Activated CD8-positive, alpha-beta memory T cell treated with anti-CD3 and anti-CD28 coated beads, Interleukin-2, amount 50 U/mL, for 1 hour (primary cell): ENCODE results near the gene POU2F3.

Experiments used
- DNase-seq: peaks from one replicate; pipeline ENCODE4 v3.0.0-alpha.2; 2020; ENCODE audit errors: extremely low read depth

POU2F3 gene

DNA sequence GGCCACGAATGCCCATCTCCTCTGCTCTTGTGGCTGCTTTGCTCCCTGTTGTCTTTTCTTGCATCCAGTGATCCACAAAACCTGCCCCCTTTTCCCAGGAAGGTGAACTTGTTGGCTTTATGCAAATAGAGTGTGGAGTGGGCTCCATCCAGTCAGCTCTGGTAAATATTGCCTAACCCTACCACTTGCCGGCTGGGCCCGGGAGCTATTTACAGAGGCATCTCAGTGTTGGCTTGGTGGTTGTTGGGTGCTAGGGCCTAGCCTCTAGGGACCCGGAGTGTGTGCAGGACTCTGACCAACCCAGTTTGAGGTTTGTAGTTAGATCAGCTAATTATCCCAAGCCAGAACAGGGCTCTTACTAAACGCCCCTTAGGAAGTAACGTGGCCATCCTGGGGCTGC is 44.3 kb downstream of the POU2F3 start:
- DNase-seq, result no peak

DNA sequence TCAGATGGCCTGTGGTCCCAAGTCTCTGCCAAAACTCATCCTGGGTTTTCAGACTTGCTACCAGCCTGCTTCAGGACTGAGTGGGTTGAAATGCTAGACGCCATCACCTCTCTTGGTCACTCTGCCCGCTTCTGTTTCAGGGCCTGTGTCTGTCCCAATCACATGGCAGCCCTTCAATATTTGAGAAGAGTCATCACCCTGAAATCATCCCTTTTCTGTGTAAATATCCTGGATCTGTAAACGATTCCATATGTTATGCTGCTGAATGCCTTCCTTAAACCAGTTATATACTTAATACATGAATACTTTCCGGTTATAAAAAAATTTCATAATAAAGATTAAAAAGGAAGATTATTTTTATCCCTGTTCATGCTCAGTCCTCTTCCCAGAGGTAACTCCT is 45.3 kb downstream of the POU2F3 start:
- DNase-seq, result no peak

DNA sequence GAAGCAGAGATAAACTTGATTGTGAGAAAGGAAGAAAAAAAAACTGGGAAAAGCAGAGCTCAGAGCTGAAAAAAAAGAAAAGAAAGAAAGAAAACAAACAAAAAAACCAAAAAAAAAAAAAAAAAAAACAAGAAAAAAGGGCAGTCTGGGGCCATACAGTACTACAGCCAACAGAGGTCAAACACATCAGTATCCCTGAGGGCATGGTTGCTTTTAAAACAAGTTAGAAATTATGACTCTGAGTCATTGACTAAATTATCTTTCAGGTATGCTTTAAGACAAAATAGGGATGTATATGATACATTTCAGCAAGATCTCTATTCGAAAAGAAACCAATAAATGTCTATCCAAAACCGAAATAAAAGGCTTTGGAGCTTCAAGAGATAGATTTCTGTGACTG is 48.1 kb downstream of the POU2F3 start:
- no peak for DNase-seq

DNA sequence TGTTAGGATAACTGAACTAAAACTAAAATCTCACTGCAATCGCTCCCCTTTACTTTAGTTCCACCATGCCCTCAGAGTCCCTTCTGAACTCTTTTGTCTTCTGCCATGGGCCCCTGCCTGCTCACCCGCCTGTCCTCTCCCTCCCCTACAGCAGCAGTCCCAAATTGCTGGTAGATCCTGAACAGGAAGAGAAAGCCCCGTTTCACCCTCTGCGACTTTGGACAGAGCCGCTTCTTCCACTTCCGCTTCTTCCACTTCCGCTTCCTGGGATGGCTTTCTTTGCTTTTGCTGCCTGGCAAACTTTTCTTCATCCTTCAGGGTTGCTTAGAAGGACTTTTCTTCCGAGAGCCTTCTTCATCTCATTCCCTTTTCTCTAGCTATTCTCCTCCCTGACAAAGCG is 49.5 kb downstream of the POU2F3 start:
- DNase-seq, result no peak

DNA sequence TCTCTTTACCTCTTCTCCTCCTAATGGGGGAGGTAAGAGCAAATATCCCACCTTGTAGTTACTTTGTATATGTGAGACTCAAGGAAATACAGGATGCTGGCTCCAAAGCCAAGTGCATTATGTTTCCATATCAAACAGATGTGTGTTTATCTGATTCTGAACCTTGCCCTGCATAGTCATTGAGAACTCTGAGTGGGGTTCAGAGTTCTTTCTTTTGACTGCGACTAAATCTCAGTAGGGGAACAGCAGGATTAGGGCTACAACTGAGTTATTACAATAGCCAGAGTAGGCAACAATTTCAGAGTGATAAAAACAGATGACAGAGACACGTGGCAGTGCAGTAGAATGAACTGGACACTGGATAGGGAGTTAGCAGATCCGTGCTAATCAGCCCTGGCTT is 51.0 kb downstream of the POU2F3 start:
- DNase-seq, result no peak

DNA sequence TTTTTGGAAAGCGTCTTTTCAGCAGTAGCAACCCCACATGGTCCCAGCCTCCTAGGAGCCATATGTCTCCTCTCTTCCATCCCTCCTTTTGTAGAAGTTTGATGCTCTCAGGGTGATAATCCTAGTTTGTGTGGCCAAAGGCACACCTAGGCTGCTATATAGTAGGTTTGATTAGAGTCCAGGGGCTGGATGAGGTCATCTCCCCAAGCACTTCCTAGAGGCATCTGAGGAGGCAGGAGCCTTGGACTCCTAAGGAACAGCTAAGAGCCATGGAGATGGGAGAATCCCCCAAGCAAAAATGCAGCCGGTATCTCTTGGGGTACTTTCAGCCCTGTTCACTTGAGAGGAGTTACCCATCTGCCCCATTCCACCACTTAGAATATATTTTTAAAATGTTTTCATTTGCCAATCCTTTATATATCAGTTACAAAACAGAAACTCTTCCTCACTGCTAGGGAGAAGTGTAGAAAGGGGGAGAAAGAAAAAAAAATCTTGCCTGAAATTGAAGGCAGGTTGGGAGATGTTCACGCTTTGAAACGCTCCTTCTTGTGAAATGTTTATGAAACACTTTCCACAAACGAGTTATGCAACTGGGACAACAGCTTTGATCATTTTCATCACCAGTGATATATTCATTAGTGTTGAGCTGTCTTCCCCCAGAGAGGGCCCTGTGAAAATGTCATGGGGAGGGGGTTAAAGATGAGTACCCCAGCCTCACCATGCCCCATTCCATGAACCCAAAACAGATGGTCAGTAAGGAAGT is 53.3 kb downstream of the POU2F3 start:
- no peak for DNase-seq

DNA sequence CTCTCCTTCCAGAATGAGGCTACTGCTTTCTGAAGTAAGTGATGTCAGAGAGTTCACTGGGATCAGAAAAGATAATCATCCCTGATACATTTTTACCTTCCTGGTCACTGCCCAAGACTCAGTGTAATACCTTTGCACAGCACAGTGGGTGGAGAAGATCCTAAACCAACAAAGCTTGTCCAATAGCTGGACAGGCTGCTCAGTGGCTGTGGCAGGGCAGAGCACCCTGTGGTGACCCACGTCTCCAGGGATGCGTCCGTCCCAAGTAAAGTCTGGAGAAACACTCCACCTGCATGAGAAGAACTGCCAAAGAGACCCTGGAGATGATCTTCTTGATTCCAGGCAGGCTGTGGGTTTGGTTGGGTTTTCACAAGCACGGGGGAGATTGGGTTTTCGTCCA is 54.2 kb downstream of the POU2F3 start:
- DNase-seq, result no peak

DNA sequence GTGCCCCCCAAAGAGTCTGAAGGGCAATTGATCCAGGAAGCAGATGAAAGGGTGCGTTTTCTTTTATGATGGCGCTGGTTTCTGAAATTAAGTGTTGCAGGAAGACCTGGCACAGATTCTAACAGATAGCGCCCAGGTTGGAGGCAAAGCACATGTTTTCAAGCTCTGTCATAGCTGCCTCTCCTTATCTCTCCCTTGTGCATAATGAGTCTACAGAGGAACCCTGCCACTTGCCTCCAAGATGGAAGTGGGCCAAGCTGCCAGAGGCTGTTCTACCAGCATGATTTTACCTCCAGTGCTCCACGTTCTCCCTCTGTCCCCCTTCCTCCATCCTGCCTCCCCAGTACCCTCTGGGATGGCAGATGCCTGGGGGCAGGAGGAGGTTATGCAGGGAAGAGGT is 55.2 kb downstream of the POU2F3 start:
- DNase-seq, result no peak

DNA sequence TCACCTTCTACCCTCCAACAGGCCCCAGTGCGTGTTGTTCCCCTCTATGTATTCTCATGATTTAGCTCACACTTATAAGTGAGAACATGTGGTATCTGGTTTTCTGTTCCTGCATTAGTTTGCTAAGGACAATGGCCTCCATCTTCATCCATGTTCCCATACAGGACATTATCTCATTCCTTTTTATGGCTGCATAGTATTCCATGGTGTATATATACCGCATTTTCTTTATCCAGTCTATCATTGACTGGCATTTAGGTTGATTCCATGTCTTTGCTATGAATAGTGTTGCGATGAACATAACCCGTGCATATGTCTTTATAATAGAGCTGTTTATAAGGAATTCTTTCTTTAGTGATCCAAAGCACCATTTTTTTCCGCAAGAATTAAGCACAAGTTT is 56.6 kb downstream of the POU2F3 start:
- no peak for DNase-seq

DNA sequence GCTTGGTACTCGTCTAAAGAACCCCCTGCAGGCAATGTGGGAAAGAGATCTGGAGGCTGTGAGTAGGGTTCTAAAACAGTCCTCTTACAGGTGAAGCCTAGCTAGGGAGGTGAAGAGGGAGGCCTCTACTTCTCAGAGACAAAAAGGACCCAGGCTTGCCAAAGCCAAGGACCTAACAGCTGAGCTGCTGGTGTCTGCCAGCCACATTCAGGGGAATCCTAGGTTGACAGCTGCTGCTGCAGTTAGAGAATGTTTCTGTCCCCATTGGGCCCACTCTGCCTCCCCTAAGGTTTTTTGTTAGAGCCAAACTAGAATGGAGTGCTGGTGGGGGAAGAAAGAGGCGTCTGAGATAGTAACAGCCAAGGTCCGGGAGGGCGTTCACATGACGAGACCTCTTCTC is 58.5 kb downstream of the POU2F3 start:
- DNase-seq, result no peak

DNA sequence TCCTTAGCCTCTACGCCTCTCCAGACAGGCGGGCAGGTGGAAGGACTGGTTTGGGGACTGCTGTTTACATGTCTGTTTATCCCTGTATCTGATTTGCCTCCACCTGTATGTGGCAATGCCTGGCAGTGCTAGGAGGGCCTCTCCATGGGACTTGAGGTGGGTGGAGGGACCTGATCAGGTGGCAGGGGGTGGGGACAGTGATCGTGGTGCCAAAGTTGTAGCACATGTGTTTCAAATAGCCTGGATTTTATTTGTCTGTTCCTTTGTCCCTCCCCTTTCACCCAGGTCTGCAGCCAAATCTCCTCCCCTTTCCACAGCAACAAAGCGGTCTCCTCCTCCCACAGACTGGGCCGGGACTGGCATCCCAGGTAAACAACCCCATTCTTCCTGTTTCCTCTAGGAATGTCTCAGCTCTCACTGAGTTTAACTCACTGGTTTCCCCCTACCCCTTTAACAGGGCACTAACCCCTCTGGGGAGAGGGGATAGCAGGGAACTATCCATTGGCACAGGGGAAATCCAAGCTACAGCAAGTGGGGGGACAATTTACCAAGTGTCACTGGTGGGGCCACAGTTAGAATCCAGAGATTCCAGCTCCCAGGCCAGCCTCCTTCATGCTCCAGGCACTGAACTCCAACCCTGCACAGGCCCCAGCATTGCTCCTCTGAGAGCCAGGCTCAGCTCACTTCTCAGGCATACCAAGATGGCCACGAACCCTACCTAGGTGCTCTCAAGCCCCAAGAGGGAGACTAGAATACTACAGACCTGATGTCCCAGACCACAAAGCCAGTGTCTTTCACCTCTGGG is 62.3 kb downstream of the POU2F3 start:
- DNase-seq, result no peak

DNA sequence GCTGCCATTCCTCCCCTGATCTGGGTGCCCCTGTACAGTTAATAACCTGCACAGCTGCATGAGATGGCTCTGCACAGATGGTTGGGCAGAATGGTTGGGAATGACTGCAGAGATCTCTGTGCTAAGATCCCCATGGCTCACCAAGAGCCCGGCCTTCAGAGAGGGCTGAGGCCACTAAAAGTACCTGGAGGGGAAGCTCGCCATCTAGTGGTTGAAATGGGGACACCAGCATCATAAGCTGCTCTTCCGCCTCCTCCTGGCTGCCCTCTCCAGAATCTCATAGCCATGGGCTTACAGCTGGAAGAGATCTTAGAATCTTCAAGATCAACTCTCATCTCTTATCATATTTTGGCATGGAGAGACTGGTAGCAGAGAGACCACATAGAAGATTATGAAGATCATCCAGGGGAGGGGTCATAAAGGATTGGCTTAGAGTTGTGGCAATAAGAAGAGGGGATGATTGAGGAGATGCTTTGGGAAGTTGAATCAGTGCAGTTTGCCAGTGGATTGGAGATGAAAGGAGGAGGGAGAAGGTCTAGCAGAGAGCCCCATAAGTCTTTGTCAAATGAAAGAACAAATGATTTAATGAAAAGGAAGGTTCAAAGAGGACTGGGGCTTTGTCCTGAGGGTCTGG is 63.2 kb downstream of the POU2F3 start:
- DNase-seq, result peak; percentile 13

DNA sequence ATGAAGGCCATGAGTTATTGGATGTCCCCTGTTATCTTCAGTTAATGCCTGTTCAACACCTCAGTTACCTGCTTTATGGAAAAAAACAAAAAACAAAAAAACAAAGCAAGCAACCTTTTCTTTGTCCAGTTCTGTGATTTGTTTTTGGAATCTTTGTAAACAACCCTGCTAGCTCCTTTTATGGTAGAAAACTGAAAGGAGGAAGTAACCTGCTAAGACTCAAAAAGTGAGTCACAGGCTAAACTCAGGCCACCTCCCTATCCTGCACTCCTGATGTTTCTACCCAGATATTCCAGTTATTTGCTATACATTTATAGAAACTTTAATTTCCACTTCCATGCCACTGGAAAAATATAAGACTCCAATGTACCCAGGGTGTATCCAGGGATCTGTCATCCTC is 64.6 kb downstream of the POU2F3 start:
- DNase-seq, result no peak

DNA sequence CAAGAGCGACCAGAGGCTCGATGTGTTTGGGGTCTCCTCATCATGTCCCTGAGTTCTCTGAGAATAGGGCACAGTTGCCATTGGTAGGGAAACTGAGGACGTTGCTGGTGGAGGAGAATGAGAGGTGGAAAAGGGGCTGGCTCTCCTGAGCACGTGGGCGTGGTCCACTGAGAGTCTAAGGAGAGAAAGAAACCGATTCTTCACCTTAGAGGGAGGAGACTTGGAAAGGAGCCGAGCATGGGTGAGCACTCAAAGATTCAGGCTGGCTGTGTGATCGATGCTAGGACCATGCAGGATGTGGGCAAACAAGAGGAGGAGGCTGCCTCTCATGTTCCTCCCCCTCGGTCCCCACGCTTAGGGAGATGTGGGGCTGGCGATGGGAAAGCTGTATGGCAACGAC is 65.3 kb downstream of the POU2F3 start:
- no peak for DNase-seq

DNA sequence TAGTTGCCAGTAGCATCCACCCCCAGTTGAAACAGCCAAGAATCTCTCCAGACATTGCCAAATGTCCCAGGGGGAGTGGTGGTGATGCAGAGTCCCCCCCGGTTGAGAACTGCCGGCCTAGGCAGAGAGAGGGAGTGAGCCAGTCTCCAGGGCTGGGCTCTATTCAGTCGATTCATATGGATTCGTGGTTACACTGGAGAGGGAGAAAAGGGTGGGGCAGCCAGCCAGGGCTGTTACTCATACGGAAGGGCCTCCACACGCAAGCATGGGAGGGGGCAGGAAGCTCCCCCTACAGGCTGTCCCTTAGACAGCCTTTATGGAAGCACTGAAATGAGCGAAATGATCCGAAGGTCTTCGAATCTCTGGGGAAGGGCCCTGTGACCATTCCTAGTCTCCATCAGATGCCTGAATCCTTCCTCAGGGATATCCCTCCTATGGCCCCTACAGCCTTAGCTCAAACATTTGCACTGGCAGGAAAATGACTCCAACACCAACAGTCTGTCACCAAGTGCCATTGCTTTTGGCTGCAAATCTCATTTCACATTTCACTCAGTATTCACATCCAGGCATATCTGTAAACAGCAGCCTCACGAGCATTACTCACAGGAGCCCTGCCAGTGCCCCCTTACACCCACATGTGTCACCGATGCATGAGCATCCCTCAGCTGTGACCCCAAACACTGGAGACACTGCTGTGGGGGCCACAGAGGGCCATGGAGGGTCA is 66.7 kb downstream of the POU2F3 start:
- DNase-seq, result no peak

DNA sequence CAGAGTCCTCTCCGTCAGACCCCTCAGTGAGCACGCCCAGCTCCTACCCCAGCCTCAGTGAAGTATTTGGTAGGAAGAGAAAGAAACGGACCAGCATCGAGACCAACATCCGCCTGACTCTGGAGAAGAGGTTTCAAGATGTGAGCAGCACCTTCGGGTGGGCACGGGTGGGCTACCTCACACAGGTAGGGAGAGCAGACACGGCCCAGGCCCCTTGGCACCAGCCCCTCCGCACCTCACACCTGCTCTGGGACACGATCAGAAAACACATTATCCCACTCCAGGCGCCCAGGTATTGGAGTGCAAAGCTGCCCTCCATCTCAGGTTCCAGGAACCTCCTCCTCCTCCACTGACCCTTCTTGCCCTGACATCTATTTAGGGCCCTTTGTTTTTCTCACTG is 67.5 kb downstream of the POU2F3 start:
- DNase-seq, result no peak

DNA sequence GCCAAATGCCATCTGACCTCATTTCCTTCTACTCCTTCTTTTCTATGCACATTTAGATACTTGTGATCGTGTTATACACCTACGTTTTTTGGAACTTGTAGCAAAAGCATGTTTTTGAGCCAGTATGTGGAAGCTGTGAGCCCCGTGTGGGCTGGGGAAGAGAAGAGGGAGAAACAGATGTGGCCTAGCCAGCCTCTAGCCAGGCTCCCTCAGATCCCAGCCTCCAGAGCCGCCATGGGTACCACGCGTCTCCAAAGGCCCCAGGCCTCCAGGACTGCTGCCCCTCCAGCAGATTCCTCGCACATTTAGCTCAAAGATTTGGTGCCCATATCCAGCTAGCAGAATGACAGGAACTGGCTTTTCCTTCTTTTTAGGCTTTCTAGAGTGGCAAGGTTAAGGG is 68.1 kb downstream of the POU2F3 start:
- no peak for DNase-seq

DNA sequence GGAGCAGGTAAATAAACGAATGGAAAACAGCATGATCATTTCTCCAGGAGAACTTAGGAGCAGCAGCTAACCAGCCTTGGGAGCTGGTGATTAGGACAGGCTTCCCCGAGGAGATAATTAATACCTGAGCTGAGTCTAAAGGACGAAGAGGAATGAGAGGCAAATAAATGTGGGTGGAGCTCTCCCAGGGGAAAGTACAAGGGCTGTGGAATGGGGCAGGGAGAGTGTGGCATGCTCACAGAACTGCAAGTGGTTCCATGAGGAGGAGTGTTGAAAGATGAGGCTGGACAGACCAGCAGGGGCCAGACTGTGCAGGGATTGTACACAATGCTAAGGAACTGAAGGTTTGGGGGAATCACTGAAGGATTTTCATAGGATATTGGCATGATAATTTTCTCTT is 70.9 kb downstream of the POU2F3 start:
- DNase-seq, result no peak

DNA sequence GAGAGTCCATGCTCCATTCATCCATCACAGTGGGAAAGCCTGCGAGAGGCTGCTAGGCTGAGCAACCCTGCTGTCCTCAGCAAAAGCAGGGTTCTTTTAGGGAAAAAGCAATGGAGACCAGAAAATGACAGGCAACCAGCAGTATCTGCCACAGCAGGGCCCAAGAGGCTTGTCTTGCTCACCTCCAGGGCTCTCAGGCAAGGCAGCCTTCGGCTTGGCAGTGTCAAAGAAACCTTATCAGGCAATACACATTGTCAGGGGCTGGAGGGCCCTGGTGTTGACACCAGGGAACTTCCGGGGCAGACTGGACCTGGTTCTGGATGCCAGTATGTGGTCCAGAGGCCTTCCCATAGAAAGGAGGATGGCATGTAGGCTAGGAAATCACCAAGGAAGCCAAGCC is 74.9 kb downstream of the POU2F3 start:
- DNase-seq, result no peak

DNA sequence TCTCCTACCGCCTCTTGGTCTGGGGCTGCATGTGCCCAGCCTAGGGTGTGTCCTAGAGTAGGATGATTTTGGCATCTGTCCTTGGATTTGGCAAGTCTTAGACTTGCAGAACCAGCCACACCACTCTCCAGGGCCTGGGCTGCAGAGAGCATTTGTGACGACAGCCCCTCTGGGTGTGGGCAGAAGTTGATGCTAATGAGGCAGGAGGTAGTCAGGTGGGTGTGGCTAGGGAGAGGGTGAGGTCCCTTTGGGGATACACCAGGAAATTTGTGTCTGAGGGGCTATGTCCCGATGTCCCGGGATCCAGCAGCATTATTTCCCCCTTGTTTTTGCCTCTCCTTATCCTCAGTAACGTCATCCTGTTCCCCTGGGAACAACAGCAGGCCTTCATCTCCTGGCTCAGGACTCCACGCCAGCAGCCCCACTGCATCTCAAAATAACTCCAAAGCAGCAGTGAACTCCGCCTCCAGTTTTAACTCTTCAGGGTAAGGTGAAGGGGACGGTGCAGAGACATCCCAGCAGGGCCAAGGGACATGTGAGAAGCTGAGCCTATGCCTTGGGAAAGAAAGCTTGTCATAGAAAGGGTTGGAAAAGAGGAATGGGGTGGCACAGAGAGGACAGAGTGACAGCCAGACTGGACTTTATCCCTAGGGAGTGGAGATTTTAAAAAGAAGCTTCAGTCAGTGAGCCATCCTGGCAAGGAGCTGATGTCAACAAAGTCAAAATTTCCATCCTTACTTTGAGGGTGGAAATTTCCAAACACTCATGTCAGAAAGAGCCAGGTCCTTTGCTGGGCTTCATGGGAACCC is 77.1 kb downstream of the POU2F3 start:
- DNase-seq, result no peak

DNA sequence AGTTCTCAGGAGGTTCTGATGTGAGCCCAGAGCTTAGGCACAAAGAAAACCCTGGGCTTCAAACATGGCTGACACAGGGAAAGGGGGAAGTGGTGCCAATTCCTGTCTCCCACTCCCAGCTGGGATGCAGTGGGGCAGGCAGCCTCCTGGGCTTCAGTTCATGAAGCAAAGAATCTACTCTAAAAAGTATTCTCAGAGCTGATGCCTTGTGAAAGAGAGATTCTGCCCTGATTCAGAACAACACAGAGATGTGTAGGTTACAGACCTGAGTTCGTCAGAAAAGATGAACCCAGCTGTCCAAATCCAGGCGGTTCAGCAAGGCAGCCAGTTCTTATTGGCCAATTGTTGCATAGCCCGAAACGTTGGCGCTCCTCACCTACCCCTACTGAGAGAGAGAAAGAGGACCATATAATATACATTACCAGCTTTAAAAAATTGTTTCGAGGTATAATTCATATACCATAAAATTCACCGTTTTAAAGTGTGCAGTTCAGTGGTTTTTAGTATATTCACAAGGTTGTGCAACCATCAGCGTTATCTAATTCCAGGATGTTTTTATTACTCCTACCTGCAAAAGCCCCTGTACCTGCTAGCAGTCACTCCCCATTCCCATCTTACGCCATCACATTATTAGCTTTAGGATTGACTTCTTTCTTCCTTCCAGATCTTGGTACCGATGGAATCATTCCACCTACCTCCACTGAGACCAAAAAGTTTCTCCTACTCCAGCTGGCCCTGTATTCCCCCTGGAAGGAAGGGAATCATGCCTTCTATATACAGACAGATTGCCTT is 77.9 kb downstream of the POU2F3 start:
- no peak for DNase-seq
